ENCODE data around the gene KPNB1. TPM values are rescaled to one million over a fixed set of nuclear protein-coding genes. Genes with fewer than 3 reads are reported as not detected.

Gene KPNB1
- total and polyA plus RNA-seq, 4 donors, result 40.1 to 258 (median 158) TPM

- H3K9me3 ChIP-seq (ENCODE audit: control insufficient read depth in 4 of 4, insufficient read depth in 3 of 4, low read length in 3 of 4), result no peaks in the 10 kb centered on the region
- no peaks in the 10 kb centered on the region for H3K27me3 ChIP-seq (ENCODE audit: control insufficient read depth in 3 of 3, insufficient read depth in 3 of 3, low read length in 2 of 3)
- peak in 1 of 3 donors; percentile 66 for DNase-seq
- peaks cover 0 to 19% (median 11%) of the 10 kb centered on the region in 4 donors for H3K36me3 ChIP-seq (ENCODE audit: control insufficient read depth in 4 of 4, insufficient read depth in 4 of 4, low read length in 4 of 4)
- H3K27ac ChIP-seq (ENCODE audit: low read depth in 1 of 2, low read length in 1 of 2), result peak overlapping the region; percentile 74 to 89
- peaks cover 0 to 28% (median 11%) of the 10 kb centered on the region in 5 donors for H3K4me1 ChIP-seq (ENCODE audit: control insufficient read depth in 5 of 5, insufficient read depth in 5 of 5, low read length in 5 of 5)
- TF ChIP-seq CTCF (IDR thresholded peaks at IDR 0.05; ENCODE audit: control extremely low read depth, extremely low read depth), result no peak
- WGBS, 2 donors, result 1% methylated on average over 54 to 65 of the region's 65 CpGs
- H3K9ac ChIP-seq (ENCODE audit: insufficient read depth in 1 of 2, low read length in 2 of 2), result no peak overlapping the region
- H3K4me3 ChIP-seq, result peak overlapping the region; percentile 64
- peak; percentile 67 for ATAC-seq (ENCODE audit: insufficient read depth, low FRiP score)
Observed at GRCh38 chr17:47694581-47695428, 45.1 kb downstream of the KPNB1 start.

GRCh38 chr17:47695429-47696376 lies 46.0 kb downstream of the KPNB1 start:
- Histone ChIP-seq H3K36me3 (ENCODE audit: control insufficient read depth in 4 of 4, insufficient read depth in 4 of 4, low read length in 4 of 4) (peaks cover 3 to 22% (median 14%) of the 10 kb centered on the region in 4 donors), H3K4me1 (ENCODE audit: control insufficient read depth in 5 of 5, insufficient read depth in 5 of 5, low read length in 5 of 5) (peaks cover 0 to 28% (median 11%) of the 10 kb centered on the region in 5 donors), H3K27ac (ENCODE audit: low read depth in 1 of 2, low read length in 1 of 2) (peak overlapping the region; percentile 68 to 89), H3K9ac (ENCODE audit: insufficient read depth in 1 of 2, low read length in 2 of 2) (no peak overlapping the region), H3K9me3 (ENCODE audit: control insufficient read depth in 4 of 4, insufficient read depth in 3 of 4, low read length in 3 of 4) (no peaks in the 10 kb centered on the region), H3K4me3 (peak overlapping the region; percentile 12), H3K27me3 (ENCODE audit: control insufficient read depth in 3 of 3, insufficient read depth in 3 of 3, low read length in 2 of 3) (no peaks in the 10 kb centered on the region)
- no peak for TF ChIP-seq CTCF (IDR thresholded peaks at IDR 0.05; ENCODE audit: control extremely low read depth, extremely low read depth)
- DNase-seq, result peak; percentile 53 to 72 (median 59)
- 31 to 38% methylated on average over 46 to 47 of the region's 47 CpGs for WGBS, 2 donors
- ATAC-seq (ENCODE audit: insufficient read depth, low FRiP score), result peak; percentile 41

- Histone ChIP-seq H3K4me1 (ENCODE audit: control insufficient read depth in 5 of 5, insufficient read depth in 5 of 5, low read length in 5 of 5) (peaks cover 0 to 28% (median 11%) of the 10 kb centered on the region in 5 donors), H3K27me3 (ENCODE audit: control insufficient read depth in 3 of 3, insufficient read depth in 3 of 3, low read length in 2 of 3) (no peaks in the 10 kb centered on the region), H3K27ac (ENCODE audit: low read depth in 1 of 2, low read length in 1 of 2) (peak overlapping the region in 1 of 2 donors; percentile 18), H3K9ac (ENCODE audit: insufficient read depth in 1 of 2, low read length in 2 of 2) (no peak overlapping the region), H3K36me3 (ENCODE audit: control insufficient read depth in 4 of 4, insufficient read depth in 4 of 4, low read length in 4 of 4) (peaks cover 3 to 32% (median 16%) of the 10 kb centered on the region in 4 donors), H3K9me3 (ENCODE audit: control insufficient read depth in 4 of 4, insufficient read depth in 3 of 4, low read length in 3 of 4) (no peaks in the 10 kb centered on the region), H3K4me3 (no peak overlapping the region)
- 78 to 90% methylated on average over 11 of the region's 11 CpGs for WGBS, 2 donors
- no peak for TF ChIP-seq CTCF (IDR thresholded peaks at IDR 0.05; ENCODE audit: control extremely low read depth, extremely low read depth)
- no peak for DNase-seq
- ATAC-seq (ENCODE audit: insufficient read depth, low FRiP score), result no peak
Observed at GRCh38 chr17:47696717-47697642, 47.3 kb downstream of the KPNB1 start.

Data from lung (tissue), 12 donors.